Measurements from ENCODE around the gene R3HDM4.

- no peak for TF ChIP-seq CTCF (IDR thresholded peaks at IDR 0.05 in 4 of 5, conservative IDR thresholded peaks at IDR 0.05 in 1 of 5)
- no peak for TF ChIP-seq POLR2A (IDR thresholded peaks at IDR 0.05)
Observed at GRCh38 chr19:952049-952679, 39.1 kb upstream of the R3HDM4 start.

Measured in gastrocnemius medialis (tissue), 4 donors.